SK-N-SH treated with all-trans-retinoic acid at 6 μM for 48 hours (cell line): ENCODE data around the gene DNASE1L1.

Experiments
- ATAC-seq: fragments of 200-7000 bp; cut with Tn5 transposase; 3 replicates; pipeline ENCODE4 v1.9.1; 2020; ENCODE audit warnings: mild to moderate bottlenecking, moderate library complexity
- CSDC2 ChIP-seq: fragments of 250-450 bp; sonication (Bioruptor Pico); IDR thresholded peaks from 2 replicates; pipeline ENCODE4 v1.5.0; 2020; ENCODE audit warnings: mild to moderate bottlenecking, moderate library complexity
- CSRNP3 ChIP-seq: fragments of 250-450 bp; sonication (Bioruptor Pico); IDR thresholded peaks from 2 replicates; pipeline ENCODE4 v1.5.1; 2021; ENCODE audit warnings: mild to moderate bottlenecking, moderate library complexity
- ESRRG ChIP-seq: fragments of 250-450 bp; sonication (Bioruptor Pico); IDR thresholded peaks from 2 replicates; pipeline ENCODE4 v1.6.1; 2021; ENCODE audit warnings: mild to moderate bottlenecking
- GLIS3 ChIP-seq: fragments of 250-450 bp; sonication (Bioruptor Pico); IDR thresholded peaks from 2 replicates; pipeline ENCODE4 v1.5.0; 2020; ENCODE audit warnings: mild to moderate bottlenecking, moderate library complexity
- ISL1 ChIP-seq: fragments of 250-450 bp; sonication (Bioruptor Pico); IDR thresholded peaks from 2 replicates; pipeline ENCODE4 v2.1.2; 2022; ENCODE audit warnings: mild to moderate bottlenecking, moderate library complexity
- OSR1 ChIP-seq: fragments of 250-450 bp; sonication (Bioruptor Pico); IDR thresholded peaks from 2 replicates; pipeline ENCODE4 v1.8.0; 2022; ENCODE audit warnings: moderate library complexity, mild to moderate bottlenecking, inconsistent platforms
- POU6F1 ChIP-seq: fragments of 250-450 bp; sonication (Bioruptor Pico); IDR thresholded peaks from 2 replicates; pipeline ENCODE4 v1.8.0; 2021; ENCODE audit warnings: low read depth, mild to moderate bottlenecking, moderate library complexity, borderline replicate concordance
- PPARA ChIP-seq: fragments of 250-450 bp; sonication (Bioruptor Pico); IDR thresholded peaks from 2 replicates; pipeline ENCODE4 v1.5.0; 2020; ENCODE audit warnings: mild to moderate bottlenecking, borderline replicate concordance
- RARB ChIP-seq: fragments of 250-450 bp; sonication (Bioruptor Pico); IDR thresholded peaks from 2 replicates; pipeline ENCODE4 v1.8.0; 2021; ENCODE audit warnings: mild to moderate bottlenecking, moderate library complexity
- SNAI2 ChIP-seq: fragments of 250-450 bp; sonication (Bioruptor Pico); IDR thresholded peaks from 2 replicates; pipeline ENCODE4 v1.5.0; 2020; ENCODE audit warnings: mild to moderate bottlenecking, moderate library complexity
- TOX ChIP-seq: fragments of 250-450 bp; sonication (Bioruptor Pico); IDR thresholded peaks from 2 replicates; pipeline ENCODE4 v1.8.0; 2021; ENCODE audit warnings: mild to moderate bottlenecking, moderate library complexity, borderline replicate concordance
- ZFP3 ChIP-seq: fragments of 250-450 bp; sonication (Bioruptor Pico); IDR thresholded peaks from 2 replicates; pipeline ENCODE4 v1.5.0; 2020; ENCODE audit warnings: mild to moderate bottlenecking, moderate library complexity
- ZFP30 ChIP-seq: fragments of 450-650 bp; formaldehyde crosslinking; IDR thresholded peaks from 2 replicates; pipeline ENCODE4 v1.5.0; 2022; ENCODE audit warnings: mild to moderate bottlenecking, moderate library complexity
- ZNF565 ChIP-seq: fragments of 450-650 bp; formaldehyde crosslinking; conservative IDR thresholded peaks from 2 replicates; pipeline ENCODE4 v1.5.0; 2020; ENCODE audit warnings: low read depth, mild to moderate bottlenecking, moderate library complexity
- ZNF70 ChIP-seq: fragments of 450-650 bp; formaldehyde crosslinking; IDR thresholded peaks from 2 replicates; pipeline ENCODE4 v1.5.0; 2020; ENCODE audit warnings: mild to moderate bottlenecking, moderate library complexity
- TF ChIP-seq, protein P1 (sequence below): fragments of 250-450 bp; sonication (Bioruptor Pico); IDR thresholded peaks from 2 replicates; pipeline ENCODE4 v1.8.0; 2020; ENCODE audit warnings: mild to moderate bottlenecking, moderate library complexity, borderline replicate concordance
- TF ChIP-seq, protein P2 (sequence below): fragments of 250-450 bp; sonication (Bioruptor Pico); IDR thresholded peaks from 2 replicates; pipeline ENCODE4 v1.5.0; 2020; ENCODE audit warnings: mild to moderate bottlenecking, moderate library complexity
- TF ChIP-seq, protein P3 (sequence below): fragments of 250-450 bp; sonication (Bioruptor Pico); IDR thresholded peaks from 2 replicates; pipeline ENCODE4 v1.5.1; 2020; ENCODE audit warnings: low read depth, mild to moderate bottlenecking, moderate library complexity

Gene DNASE1L1

GRCh38 chrX:154363706-154364439, 45.2 kb downstream of the DNASE1L1 start:
- ATAC-seq: no peak
- TF ChIP-seq ESRRG: no peak
- TF ChIP-seq, protein P1, sequence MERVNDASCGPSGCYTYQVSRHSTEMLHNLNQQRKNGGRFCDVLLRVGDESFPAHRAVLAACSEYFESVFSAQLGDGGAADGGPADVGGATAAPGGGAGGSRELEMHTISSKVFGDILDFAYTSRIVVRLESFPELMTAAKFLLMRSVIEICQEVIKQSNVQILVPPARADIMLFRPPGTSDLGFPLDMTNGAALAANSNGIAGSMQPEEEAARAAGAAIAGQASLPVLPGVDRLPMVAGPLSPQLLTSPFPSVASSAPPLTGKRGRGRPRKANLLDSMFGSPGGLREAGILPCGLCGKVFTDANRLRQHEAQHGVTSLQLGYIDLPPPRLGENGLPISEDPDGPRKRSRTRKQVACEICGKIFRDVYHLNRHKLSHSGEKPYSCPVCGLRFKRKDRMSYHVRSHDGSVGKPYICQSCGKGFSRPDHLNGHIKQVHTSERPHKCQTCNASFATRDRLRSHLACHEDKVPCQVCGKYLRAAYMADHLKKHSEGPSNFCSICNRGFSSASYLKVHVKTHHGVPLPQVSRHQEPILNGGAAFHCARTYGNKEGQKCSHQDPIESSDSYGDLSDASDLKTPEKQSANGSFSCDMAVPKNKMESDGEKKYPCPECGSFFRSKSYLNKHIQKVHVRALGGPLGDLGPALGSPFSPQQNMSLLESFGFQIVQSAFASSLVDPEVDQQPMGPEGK (CRISPR knock-in tag): no peak
- no peak for TF ChIP-seq TOX (CRISPR knock-in tag)
- TF ChIP-seq OSR1 (CRISPR knock-in tag): no peak
- TF ChIP-seq CSDC2 (CRISPR knock-in tag): no peak
- no peak for TF ChIP-seq SNAI2 (CRISPR knock-in tag)
- TF ChIP-seq POU6F1 (CRISPR knock-in tag): no peak
- TF ChIP-seq, protein P2, sequence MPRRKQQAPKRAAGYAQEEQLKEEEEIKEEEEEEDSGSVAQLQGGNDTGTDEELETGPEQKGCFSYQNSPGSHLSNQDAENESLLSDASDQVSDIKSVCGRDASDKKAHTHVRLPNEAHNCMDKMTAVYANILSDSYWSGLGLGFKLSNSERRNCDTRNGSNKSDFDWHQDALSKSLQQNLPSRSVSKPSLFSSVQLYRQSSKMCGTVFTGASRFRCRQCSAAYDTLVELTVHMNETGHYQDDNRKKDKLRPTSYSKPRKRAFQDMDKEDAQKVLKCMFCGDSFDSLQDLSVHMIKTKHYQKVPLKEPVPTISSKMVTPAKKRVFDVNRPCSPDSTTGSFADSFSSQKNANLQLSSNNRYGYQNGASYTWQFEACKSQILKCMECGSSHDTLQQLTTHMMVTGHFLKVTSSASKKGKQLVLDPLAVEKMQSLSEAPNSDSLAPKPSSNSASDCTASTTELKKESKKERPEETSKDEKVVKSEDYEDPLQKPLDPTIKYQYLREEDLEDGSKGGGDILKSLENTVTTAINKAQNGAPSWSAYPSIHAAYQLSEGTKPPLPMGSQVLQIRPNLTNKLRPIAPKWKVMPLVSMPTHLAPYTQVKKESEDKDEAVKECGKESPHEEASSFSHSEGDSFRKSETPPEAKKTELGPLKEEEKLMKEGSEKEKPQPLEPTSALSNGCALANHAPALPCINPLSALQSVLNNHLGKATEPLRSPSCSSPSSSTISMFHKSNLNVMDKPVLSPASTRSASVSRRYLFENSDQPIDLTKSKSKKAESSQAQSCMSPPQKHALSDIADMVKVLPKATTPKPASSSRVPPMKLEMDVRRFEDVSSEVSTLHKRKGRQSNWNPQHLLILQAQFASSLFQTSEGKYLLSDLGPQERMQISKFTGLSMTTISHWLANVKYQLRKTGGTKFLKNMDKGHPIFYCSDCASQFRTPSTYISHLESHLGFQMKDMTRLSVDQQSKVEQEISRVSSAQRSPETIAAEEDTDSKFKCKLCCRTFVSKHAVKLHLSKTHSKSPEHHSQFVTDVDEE: no peak

GRCh38 chrX:154362085-154362742, 46.8 kb downstream of the DNASE1L1 start:
- TF ChIP-seq RARB (CRISPR knock-in tag) (no peak), ZNF70 (CRISPR knock-in tag) (no peak), CSDC2 (CRISPR knock-in tag) (no peak), ZFP3 (no peak), CSRNP3 (no peak), POU6F1 (CRISPR knock-in tag) (no peak), ISL1 (CRISPR knock-in tag) (no peak), ZNF565 (no peak), PPARA (no peak), ZFP30 (no peak), SNAI2 (CRISPR knock-in tag) (no peak), GLIS3 (CRISPR knock-in tag) (no peak)
- TF ChIP-seq, protein P2: no peak
- TF ChIP-seq, protein P1 (CRISPR knock-in tag): no peak
- TF ChIP-seq, protein P3, sequence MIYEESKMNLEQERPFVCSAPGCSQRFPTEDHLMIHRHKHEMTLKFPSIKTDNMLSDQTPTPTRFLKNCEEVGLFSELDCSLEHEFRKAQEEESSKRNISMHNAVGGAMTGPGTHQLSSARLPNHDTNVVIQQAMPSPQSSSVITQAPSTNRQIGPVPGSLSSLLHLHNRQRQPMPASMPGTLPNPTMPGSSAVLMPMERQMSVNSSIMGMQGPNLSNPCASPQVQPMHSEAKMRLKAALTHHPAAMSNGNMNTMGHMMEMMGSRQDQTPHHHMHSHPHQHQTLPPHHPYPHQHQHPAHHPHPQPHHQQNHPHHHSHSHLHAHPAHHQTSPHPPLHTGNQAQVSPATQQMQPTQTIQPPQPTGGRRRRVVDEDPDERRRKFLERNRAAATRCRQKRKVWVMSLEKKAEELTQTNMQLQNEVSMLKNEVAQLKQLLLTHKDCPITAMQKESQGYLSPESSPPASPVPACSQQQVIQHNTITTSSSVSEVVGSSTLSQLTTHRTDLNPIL: no peak
- no peak for ATAC-seq
